SH-SY5Y (cell line): ENCODE measurements around the gene OSMR.

Source experiments
- GATA2 ChIP-seq: IDR thresholded peaks from 2 replicates; pipeline ENCODE4 v1.6.1; 2011; ENCODE audit warnings: mild to moderate bottlenecking, low read depth, low read length
- GATA3 ChIP-seq: IDR thresholded peaks from 2 replicates; pipeline ENCODE4 v1.6.1; 2011; ENCODE audit warnings: low read depth, mild to moderate bottlenecking, low read length, moderate library complexity

The OSMR gene

DNA sequence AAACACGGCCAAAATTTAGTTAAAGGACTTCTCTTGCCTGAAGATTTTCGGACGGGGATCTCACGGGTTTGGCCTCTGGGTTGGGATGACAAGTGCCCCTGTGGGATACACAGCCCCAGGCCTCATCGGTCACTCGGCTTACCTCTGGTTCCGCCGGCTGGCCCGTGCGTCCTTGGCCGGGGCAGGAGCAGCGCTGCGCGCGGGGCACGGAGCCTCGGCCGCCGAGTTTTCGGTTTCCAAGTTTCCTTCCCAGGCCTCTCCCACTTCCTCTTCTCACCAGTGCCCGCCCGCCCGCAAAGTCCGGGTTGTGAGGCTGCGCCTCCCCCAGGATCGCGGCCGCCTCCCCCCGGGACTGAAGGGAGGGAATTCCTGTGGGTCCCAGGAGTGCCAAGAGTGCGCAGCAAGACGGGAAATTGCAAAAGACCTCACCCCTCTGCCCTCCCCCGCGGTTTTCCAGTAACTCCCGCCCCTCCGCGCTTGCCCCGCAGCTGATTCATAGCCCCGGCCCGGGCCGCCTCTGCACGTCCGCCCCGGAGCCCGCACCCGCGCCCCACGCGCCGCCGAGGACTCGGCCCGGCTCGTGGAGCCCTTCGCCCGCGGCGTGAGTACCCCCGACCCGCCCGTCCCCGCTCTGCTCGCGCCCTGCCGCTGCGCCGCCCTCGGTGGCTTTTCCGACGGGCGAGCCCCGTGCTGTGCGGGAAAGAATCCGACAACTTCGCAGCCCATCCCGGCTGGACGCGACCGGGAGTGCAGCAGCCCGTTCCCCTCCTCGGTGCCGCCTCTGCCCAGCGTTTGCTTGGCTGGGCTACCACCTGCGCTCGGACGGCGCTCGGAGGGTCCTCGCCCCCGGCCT is at the start of gene OSMR:
OSMR (plus strand) TSS at position 487 of the 853 bp plus-strand sequence. CDS start 23,033 bp downstream, outside the sequence.
- TF ChIP-seq GATA3 (no peak), GATA2 (no peak)

DNA sequence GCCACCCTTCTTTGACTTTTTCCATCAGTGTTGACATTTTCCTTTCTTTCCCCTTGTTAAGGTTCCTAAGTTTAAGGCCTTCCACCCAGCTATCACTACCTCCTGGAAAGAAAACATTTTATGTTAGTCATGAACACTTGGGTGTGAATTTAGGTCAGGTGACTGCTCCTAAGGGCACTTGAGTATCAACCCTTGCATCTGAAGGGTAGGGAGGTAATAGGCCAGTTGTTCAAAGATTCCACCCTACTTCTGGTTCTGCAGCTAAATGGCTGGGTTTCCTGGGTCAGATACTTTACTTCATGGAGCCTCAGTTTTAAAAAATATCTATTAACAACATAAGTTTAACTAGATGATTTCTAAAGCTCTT is 49.1 kb upstream of the OSMR start:
- TF ChIP-seq GATA2 = no peak
- TF ChIP-seq GATA3 = no peak

DNA sequence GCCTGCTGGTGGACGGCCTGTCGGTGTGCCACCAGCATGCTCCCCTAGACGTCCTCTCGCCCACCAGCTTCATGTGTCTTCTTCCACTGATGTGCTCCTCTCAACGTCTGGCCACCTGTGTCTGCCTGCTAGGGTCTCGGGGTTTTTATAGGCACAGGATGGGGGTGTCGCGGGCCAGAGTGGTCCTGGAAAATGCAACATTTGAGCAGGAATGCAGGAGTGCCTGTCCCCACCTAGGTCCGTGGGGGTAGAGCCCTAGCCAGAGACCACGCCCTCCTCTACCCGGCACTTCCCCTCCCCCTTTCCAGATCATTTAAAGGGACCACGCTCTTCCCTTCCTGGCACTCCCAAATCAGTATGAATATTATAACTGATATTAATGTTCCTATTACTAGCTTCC is 48.0 kb upstream of the OSMR start:
- TF ChIP-seq GATA2 = no peak
- TF ChIP-seq GATA3 = no peak

DNA sequence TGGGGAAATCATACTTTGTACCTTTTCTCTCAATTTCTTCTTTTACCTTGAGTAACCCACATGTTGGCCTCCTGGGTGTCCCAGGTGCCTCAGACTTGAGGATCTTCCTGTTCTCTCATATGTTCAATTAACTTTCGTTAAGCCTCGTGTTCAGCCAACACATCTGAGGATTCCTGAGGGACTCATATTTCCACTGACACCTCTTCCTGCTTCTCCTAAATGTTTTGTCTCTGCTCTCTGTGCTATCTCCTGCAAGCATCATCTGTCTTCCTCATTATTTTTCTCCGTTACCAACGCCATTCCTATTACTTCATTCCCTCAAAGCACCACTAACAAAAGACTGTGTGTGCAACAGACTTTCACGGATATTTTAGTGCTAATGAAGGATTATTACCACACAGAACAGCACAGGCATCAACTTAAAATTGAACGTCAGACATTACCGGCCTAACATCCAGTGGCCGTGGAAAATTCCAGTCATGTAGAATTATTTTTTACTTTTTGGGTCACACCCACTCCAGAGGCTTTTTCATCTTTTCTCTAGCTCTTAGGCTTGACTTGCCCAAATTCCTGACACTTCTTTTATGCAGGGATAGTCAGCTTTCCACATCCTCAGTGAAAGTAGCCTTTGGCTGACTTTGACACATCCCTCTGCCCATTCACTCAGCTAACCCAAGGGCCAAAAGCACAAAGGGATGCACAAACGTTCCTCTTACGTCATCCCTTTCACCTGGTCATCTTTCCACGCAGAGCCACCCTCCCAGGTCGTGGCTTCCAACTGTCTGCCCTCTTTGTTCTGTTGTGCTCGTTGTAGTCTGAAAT is 46.0 kb upstream of the OSMR start:
- TF ChIP-seq GATA2 = no peak
- no peak for TF ChIP-seq GATA3

DNA sequence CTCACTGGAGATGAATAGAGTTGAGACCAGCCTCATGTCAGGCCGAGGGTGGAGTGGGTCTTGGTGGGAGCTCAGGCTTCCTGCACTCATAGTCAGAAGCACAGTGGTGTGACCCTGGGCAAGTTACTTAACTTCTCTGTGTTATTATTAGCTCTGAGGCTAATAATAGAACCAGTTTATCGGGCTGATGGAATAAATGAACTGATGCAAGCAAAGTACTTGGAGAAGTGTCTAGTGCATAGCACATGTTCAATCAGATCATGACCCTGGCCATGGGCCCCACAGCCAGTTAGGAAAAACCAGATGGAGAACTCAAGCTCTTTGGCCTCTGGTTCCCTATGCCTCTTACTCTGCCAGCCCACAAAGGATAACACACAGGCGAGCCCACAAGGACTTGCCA is 45.3 kb upstream of the OSMR start:
- TF ChIP-seq GATA3 (no peak), GATA2 (no peak)

DNA sequence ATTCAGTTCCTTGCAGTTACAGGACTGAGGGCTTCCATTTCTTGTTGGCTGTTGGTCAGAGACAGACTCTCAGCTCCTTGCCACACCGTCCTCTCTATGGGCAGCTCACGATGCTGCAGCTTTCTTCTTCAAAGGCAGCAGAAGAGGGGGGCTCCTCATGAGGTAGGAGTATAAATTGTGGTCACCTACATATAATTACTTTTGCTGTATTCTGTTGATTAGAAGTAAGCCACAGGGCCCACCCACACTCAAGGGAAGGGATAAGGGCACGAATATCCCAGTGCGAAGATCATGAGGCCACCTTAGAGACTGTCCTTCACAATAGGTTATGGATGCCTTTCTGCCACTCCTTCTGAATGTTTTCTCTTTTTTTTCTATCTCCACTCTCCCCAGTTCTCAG is 43.7 kb upstream of the OSMR start:
- TF ChIP-seq GATA2 (no peak), GATA3 (no peak)

DNA sequence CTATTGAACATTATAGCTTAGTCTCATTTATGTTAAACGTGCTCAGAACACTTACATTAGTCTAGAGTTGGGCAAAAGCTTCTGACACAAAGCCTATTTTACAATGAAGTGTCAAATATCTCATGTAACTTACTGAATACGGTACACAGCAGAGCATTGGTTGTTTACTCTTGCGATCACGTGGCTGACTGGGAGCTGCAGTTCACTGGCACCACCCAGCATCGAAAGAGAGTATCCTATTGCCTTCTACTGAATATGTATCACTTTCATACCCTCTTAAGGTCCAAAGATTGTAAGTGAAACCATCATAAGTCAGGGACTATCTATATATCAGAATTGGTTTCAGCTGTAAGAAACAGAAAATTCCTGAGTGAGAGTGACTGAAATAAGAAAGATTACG is 42.6 kb upstream of the OSMR start:
- TF ChIP-seq GATA3 (no peak), GATA2 (no peak)

DNA sequence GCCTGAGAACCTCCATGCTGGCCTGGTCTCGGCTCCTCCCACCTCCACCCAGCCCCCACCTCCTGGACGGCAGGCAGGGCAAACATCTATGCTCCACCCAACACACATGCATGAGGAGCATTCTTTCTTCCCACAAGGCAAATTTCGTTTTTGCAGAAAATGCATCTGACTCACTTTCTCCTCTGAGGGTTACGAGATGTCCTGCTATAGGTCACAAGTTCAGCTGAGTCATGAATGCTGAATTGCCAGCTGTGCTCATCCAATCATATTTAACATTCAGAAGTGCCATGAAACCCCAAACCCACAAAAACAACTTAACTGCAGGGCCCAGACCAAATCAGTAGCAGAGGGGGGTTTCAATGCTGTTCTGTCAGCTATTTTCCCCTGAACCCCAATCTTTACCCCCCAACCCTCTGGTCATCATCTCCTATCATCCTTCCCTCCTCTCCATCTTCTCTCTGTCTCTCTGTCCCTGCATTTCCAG is 39.0 kb upstream of the OSMR start:
- TF ChIP-seq GATA2 (no peak), GATA3 (no peak)

DNA sequence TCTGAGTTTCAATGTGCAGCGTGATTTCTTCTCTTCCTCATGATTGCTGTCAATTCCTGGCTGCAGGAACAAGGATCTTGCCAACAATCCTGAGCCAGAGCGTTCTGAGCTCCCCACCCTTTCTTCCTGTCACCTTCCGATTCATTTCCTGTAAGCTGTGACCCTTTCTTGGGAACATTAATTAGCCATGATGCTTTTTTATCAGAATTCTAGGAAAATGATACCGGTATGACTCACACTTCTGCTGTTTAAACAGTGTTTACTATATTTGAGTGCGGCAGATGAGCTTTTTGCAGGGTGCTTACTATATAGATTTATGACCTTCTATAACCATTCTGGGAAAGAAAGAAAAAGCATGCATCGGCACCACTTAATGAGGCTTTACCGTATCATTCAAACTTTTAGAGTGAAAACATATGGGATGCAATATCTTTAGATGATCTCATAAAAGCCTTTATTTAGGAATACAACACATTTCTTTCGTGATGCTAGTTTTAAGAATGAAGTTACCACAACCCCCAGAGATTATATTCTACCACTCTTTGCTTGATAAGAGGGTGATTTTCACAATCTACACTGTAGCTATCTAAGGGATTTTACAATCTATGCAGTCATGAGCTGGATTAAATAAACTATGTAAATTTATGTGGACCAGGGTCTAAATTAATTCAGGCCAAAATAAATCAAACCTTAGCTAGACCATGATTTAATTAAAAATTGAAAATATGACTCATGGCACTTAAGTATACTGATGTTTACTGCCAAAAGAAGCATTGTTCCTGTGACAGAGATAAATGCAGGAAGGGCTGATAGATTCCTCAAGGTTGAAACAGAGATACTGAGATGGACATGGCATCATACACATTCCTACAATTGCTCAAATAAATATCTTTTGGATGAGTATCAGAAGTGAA is 38.0 kb upstream of the OSMR start:
- no peak for TF ChIP-seq GATA2
- TF ChIP-seq GATA3 = no peak

DNA sequence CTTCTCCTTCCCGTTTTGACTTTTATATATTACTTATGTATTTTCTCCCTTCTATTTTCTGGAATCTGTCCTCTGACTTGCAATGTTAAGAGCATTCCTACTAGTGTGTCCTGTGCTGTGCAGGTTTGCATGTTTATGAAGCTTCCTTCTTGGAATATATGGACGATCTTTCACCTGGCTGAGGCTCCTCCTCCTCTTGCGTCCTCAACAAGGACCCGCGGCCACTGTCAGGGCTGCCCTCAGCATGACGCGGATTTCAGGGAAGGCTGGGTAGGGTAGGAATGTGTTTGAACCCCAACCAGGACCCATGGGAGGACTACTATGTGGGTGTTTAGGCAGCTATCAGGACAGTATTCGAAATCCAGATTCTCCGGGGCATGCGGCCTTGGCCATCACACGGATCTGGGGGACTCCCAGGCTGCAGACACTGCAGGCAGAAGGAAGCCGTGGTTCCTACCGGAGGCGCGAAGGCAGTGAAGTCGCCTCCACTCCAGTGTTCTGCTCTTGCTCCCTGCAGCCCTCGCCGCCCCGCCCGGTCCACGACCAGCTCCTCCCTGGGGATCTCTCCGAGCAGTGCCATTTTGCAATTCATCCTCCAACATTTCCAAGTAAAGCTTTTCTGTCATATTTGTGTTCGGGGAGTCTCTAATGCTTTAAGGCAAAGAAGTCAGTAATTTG is 37.0 kb upstream of the OSMR start:
- TF ChIP-seq GATA2 = no peak
- TF ChIP-seq GATA3 = no peak

DNA sequence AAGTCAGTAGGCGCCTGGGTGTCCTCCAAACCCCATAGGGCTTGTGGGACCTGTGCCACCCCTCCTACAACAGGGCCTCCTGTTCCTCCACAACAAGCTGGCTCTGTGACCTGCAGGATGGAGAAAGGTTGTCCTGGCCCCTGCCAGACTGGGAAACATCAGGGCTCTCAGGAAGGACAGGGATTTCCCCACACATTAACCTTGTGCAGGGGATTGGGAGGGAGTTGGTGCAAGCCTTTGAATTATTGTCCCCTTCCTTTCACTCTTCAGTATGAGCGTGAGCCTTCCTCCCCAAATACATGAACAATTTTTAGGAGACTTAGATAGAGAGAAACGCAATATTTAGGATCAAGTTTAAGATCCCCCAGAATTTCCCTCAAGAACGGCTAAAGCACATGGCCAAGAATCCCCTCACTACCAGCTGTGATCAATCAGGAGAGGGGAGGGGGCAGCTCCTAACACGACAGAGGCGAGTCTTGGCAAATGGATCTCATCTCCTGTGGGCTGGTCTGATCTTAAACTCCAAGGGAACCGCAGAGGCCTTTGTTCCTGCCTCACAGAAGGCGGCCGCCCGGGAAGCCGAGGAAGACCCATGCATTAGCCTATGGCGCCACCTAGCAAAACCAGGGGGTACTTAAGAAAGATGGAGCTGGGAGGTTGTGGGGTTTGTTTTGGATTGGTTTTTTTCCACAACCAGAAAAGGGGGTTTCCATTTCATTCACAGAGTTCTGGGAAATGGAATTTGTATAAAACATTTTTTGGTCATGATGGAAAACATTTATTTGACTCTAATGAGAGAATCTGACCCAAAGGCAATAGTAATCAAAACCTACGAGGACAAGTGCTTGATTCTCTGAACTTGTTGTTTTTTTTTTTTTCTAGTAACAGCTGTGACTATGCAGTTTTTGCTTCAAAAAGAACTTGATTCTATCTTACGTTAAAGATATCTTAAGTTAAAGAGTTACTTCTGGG is 36.1 kb upstream of the OSMR start:
- TF ChIP-seq GATA3 = no peak
- TF ChIP-seq GATA2 = no peak

DNA sequence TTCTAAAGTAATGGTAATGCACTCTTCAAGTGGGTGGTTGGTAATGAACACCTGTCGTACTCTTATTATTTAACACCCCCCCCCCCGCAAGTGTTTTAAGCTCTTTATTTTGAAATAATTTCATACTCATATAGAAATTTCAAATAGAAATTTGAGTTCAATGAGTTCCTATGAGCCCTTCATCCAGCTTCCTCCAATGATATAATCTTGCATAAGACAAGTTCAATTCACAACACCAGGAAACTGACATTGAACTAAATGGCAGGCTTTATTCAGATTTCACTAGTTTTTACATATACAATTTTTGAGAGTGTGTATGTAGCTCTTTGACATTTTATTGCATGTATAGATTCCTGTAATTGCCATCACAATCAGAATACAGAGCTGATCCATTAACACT is 30.9 kb upstream of the OSMR start:
- TF ChIP-seq GATA3 (no peak), GATA2 (no peak)
